GM15510 (cell line): ENCODE data around the gene EIF4G2.

ENCODE experiments used
- POLR2A ChIP-seq: IDR thresholded peaks from 3 replicates; pipeline ENCODE4 v1.6.1; 2011; ENCODE audit warnings: borderline replicate concordance; ENCODE audit not compliant: insufficient read length; ENCODE audit errors: extremely low read depth

EIF4G2 gene

GRCh38 chr11:10762913-10763421 is 45.8 kb downstream of the EIF4G2 start:
- no peak for TF ChIP-seq POLR2A

GRCh38 chr11:10762185-10762584 is 46.5 kb downstream of the EIF4G2 start:
- TF ChIP-seq POLR2A: no peak

GRCh38 chr11:10761085-10761698 is 47.5 kb downstream of the EIF4G2 start:
- TF ChIP-seq POLR2A: no peak

GRCh38 chr11:10758957-10759356 is 49.8 kb downstream of the EIF4G2 start:
- TF ChIP-seq POLR2A: no peak

GRCh38 chr11:10752486-10752885 is 56.2 kb downstream of the EIF4G2 start:
- no peak for TF ChIP-seq POLR2A

DNA sequence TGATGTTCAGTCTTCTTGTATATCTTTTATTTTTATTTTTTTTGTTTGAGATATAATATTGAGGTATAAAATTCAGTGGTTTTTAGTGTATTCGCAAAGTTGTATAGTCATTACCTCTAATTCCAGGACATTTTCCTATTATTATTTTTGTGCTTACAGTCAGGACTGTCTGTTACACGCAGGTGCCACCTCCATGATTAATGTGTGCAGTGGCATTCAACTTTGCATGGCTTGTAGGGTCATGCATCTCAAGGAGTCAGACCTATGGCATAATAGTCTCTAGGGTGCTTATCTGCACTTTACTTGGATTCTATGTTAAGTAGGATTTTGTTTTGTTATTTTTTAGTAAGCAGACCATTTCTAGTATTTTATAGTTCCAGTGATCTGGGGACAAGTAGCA is 56.7 kb downstream of the EIF4G2 start:
- TF ChIP-seq POLR2A: no peak

DNA sequence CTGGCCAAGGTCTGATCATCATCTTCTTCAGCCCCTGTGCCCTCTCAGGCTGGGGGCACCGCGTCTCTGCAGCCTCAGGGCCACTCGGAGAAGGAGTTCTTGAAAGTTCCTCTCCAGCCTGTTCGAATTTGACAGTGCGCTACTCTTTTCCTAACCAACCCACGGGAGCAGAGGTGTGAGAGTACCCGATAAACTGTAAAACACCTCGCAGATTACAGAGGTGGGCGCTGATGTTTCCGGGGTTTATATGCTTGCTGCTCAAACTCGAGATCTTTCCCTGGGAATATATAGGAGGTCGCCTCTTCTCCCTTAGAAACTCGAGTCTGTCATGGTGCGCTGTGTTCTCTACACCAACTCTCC is 57.2 kb downstream of the EIF4G2 start:
- TF ChIP-seq POLR2A: no peak

DNA sequence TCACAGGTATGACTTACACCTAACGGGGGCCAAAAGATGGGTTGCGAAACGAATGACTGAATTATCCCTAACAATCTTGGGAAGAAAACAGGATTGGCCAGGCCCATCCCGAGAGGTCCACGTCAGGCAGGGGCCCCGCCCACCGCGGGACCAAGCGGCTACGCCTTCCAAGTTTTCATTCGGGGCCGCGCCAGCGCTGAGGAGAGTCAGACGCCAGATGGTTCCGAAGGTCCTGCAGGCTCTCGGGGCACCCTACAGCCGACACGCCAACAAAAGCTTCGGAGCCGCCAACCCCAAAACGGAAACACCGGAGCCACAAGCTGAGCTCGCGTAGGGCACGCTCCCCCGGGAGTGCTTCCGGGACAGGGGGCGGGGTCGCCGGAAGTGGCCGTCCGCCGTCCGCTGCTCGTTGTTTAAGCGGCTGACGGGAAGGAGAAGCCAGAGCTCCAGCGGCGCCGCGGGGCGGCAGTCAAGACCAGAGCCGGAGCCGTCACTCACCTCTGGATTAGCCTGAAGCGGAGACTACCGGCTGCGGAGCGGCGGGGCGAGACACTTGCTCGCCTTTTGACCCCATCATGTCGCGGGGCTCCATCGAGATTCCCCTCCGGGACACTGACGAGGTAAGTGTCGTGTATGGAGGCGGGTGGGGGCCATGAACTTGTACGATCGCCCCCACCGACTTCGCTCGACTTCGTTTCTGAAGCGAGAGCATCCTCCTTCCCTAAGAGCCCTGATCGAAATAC is 57.7 kb downstream of the EIF4G2 start, which contains the start of gene CTR9:
CTR9 (plus strand) TSS at position 409 of the 743 bp plus-strand sequence; CDS start at position 576, 167 bp downstream.
- peak; percentile 93 for TF ChIP-seq POLR2A

- TF ChIP-seq POLR2A: no peak
These were observed 59.2 kb downstream of the EIF4G2 start for GRCh38 chr11:10749476-10749875.

DNA sequence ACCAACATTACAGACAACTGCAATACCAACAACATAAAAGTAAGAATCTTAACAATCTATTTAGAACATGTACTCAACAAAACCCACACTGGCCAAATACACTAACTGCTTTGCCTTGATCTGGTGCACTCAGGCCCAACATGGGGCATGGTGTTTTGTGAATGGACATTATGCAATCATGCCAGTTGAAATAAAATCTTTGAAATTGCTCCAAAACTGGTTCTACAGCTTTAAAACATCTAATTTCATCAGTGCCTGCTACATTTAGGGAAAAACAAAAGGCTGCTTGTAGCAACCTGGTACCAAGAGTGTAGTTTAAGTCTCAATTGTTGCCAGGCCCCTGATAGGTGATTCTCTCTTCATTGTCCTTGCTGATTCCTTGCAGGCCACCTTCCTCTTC is 61.0 kb downstream of the EIF4G2 start:
- no peak for TF ChIP-seq POLR2A
